K562 (cell line): Measurements from ENCODE around the gene ADAM8. TPM values are rescaled to one million over a fixed set of nuclear protein-coding genes. Genes with fewer than 3 reads are reported as not detected.
"Not testable (repeated sequence)": the region's sequence is repeated elsewhere in the genome, so short reads cannot be mapped to it uniquely, and the experiment has no call there.

Experiments used
- ATAC-seq: fragments of 200-7000 bp; cut with Tn5 transposase; 3 replicates; pipeline ENCODE4 v1.9.1; 2020; ENCODE audit warnings: moderate library complexity
- BruUV-seq: library from RNA; stranded (reverse); fragments of 400-500 nt; replicated peaks from 2 replicates; lab custom pipeline; 2021; lab: Mats Ljungman, UMichigan
- CTCF ChIA-PET: fragments of 300-600 bp; formaldehyde crosslinking; extraction: SDS; loops from one replicate; lab custom pipeline; 2021; ENCODE audit warnings: low intra/inter-chr PET ratio; lab: Yijun Ruan, JAX
- POLR2A ChIA-PET: fragments of 300-600, 350-650 bp; sonication (Branson Sonifier 250); formaldehyde crosslinking; extraction: SDS; loops from one replicate; lab custom pipeline; 2021; ENCODE audit warnings: antibody characterized with exemption, inconsistent platforms; lab: Yijun Ruan, JAX
- DNase-seq, 4 experiments: peaks; one replicate each; pipeline versions ENCODE4 v3.0.0 to v3.0.0-alpha.2; 2011 to 2018; ENCODE audit warnings: low spot score in 3 of 4, mixed read lengths in 3 of 4; ENCODE audit errors: extremely low read depth in 1 of 4
- FAIRE-seq: peaks from 2 replicates; lab custom pipeline; 2011; peaks lifted over from hg19 to GRCh38; lab: Jason Lieb, UNC
- H2AFZ ChIP-seq: 2 replicates; pipeline ENCODE4 v1.6.0; 2011; ENCODE audit warnings: low read depth, low read length, control low read depth, inconsistent platforms
- H3K27ac ChIP-seq: fragments of 200-600 bp; 3 replicates; pipeline ENCODE4 v1.8.0; 2011; ENCODE audit warnings: low read depth, mild to moderate bottlenecking, control low read depth, inconsistent platforms, low read length, moderate library complexity, mixed read lengths; ENCODE audit errors: extremely low read depth
- H3K27me3 ChIP-seq, 2 experiments: fragments of 300-600 bp in 1 of 2; 2 replicates in 1 of 2; 3 replicates in 1 of 2; pipeline versions ENCODE4 v1.6.0 to v1.8.0; 2011; ENCODE audit warnings: inconsistent platforms in 2 of 2, low read length in 2 of 2, mild to moderate bottlenecking in 1 of 2, mixed read lengths in 1 of 2, moderate library complexity in 1 of 2; ENCODE audit not compliant: control insufficient read depth in 2 of 2, insufficient read depth in 2 of 2
- H3K36me3 ChIP-seq: fragments of 300-600 bp; 3 replicates; pipeline ENCODE4 v1.8.0; 2011; ENCODE audit warnings: mild to moderate bottlenecking, low read length, inconsistent platforms; ENCODE audit not compliant: control insufficient read depth, insufficient read depth
- H3K4me1 ChIP-seq, 2 experiments: fragments of 200-600 bp in 1 of 2; replicated peaks in 1 of 2; 2 replicates in 1 of 2; 3 replicates in 1 of 2; pipeline versions ENCODE4 v1.5.1 to v1.8.0; 2011; ENCODE audit warnings: inconsistent platforms in 2 of 2, low read length in 2 of 2, mild to moderate bottlenecking in 1 of 2, mixed read lengths in 1 of 2, moderate library complexity in 1 of 2; ENCODE audit not compliant: control insufficient read depth in 2 of 2, insufficient read depth in 2 of 2
- H3K4me2 ChIP-seq: 2 replicates; pipeline ENCODE4 v1.6.1; 2011; ENCODE audit warnings: low read length, control low read depth, inconsistent platforms, mixed read lengths; ENCODE audit not compliant: insufficient read depth
- H3K4me3 ChIP-seq: fragments of 200-600 bp; sonication (generic), shearing (Covaris generic); 2 replicates; pipeline ENCODE4 v1.5.1; 2016; ENCODE audit warnings: control low read depth, inconsistent platforms
- H3K79me2 ChIP-seq: fragments of 200-600 bp; 3 replicates; pipeline ENCODE4 v1.8.0; 2011; ENCODE audit warnings: low read length, inconsistent platforms; ENCODE audit not compliant: control insufficient read depth, insufficient read depth
- H3K9ac ChIP-seq, 2 experiments: 2 replicates each; pipeline versions ENCODE4 v1.6.0 to v1.6.1; 2011; ENCODE audit warnings: low read depth in 2 of 2, low read length in 2 of 2, control low read depth in 1 of 2, inconsistent platforms in 1 of 2, mild to moderate bottlenecking in 1 of 2, mixed read lengths in 1 of 2; ENCODE audit not compliant: insufficient read depth in 1 of 2
- H3K9me1 ChIP-seq: one replicate; pipeline ENCODE4 v1.6.0; 2011; ENCODE audit warnings: inconsistent platforms, mild to moderate bottlenecking, low read length, moderate library complexity; ENCODE audit not compliant: control insufficient read depth, insufficient read depth
- H3K9me3 ChIP-seq: replicated peaks from 2 replicates; pipeline ENCODE4 v1.5.1; 2011; ENCODE audit warnings: low read depth, low read length, inconsistent platforms; ENCODE audit not compliant: control insufficient read depth, insufficient read depth
- H4K20me1 ChIP-seq: replicated peaks from 2 replicates; pipeline ENCODE4 v1.6.1; 2011; ENCODE audit warnings: low read length, inconsistent platforms, mixed read lengths; ENCODE audit not compliant: control insufficient read depth, insufficient read depth
- PKNOX1 ChIP-seq: fragments of 450-650 bp; IDR thresholded peaks from 2 replicates; pipeline ENCODE4 v1.6.1; 2016
- RAD51 ChIP-seq: fragments of 450-650 bp; IDR thresholded peaks from 2 replicates; pipeline ENCODE4 v1.7.1; 2016; ENCODE audit warnings: low read depth, mild to moderate bottlenecking, borderline replicate concordance
- TFE3 ChIP-seq: fragments of 450-650 bp; formaldehyde crosslinking; IDR thresholded peaks from 2 replicates; pipeline ENCODE4 v1.4.0; 2020; ENCODE audit warnings: mild to moderate bottlenecking, mixed read lengths
- TOE1 ChIP-seq, 2 experiments: fragments of 450-650 bp in 1 of 2; sonication (generic) in 1 of 2; formaldehyde crosslinking in 1 of 2; IDR thresholded peaks; 2 replicates each; pipeline versions ENCODE4 v1.7.1 to v1.8.0; 2016 to 2022; ENCODE audit warnings: borderline replicate concordance in 2 of 2, mild to moderate bottlenecking in 2 of 2, antibody characterized with exemption in 1 of 2, inconsistent platforms in 1 of 2, low read depth in 1 of 2, missing genetic modification reagents in 1 of 2, moderate library complexity in 1 of 2
- WGBS: fragments of 100-300 bp; shearing (Covaris generic); methylation state at CpG from one replicate; pipeline ENCODE4 v1.1.6; 2016; ENCODE audit warnings: low coverage, mixed read lengths; ENCODE audit not compliant: insufficient coverage; ENCODE audit errors: missing lambda C conversion rate; 5-methylcytosine and 5-hydroxymethylcytosine counted together
- in situ Hi-C: fragments of 300-500 bp; cut with MboI; formaldehyde crosslinking; loops from 4 replicates; pipeline ENCODE4 v1.15.0; 2018; ENCODE audit warnings: inconsistent platforms, mixed read lengths
- intact Hi-C: fragments of 100-400 bp; cut with micrococcal nuclease; formaldehyde crosslinking; loops from 2 replicates; pipeline ENCODE4 v1.14.2; 2022
- polyA plus RNA-seq, 8 experiments: library from polyadenylated mRNA; depleted of rRNA in 4 of 8; stranded (reverse) in 5 of 8; unstranded in 3 of 8; fragments of >200 nt; fragmentation: Nextera tagmentation in 2 of 8; fragmentation: Illumina TruSeq in 1 of 8; extraction: Ambion mirVana in 2 of 8; extraction: Trizol in 1 of 8; gene quantifications; 2 replicates each; pipeline versions ENCODE4 v1.2.1 to v1.2.3, GENCODE V29; 2011 to 2014; ENCODE audit warnings: inconsistent platforms in 1 of 8, missing spikeins in 1 of 8
- total RNA-seq, 7 experiments: library from RNA; depleted of rRNA in 6 of 7; stranded (reverse); fragments of >200 nt in 6 of 7; fragmentation: Illumina TruSeq in 2 of 7; extraction: Trizol in 2 of 7; gene quantifications; 2 replicates each; pipeline versions ENCODE4 v1.2.1 to v1.2.3, GENCODE V29; 2011 to 2021; ENCODE audit warnings: low replicate concordance in 1 of 7

The ADAM8 gene
- total and polyA plus RNA-seq, 9 of the 15 experiments (the other 6 are each of a cell fraction or from before 2014, with no cell fraction given): 0.07 to 7.0 (median 1.1) TPM

DNA sequence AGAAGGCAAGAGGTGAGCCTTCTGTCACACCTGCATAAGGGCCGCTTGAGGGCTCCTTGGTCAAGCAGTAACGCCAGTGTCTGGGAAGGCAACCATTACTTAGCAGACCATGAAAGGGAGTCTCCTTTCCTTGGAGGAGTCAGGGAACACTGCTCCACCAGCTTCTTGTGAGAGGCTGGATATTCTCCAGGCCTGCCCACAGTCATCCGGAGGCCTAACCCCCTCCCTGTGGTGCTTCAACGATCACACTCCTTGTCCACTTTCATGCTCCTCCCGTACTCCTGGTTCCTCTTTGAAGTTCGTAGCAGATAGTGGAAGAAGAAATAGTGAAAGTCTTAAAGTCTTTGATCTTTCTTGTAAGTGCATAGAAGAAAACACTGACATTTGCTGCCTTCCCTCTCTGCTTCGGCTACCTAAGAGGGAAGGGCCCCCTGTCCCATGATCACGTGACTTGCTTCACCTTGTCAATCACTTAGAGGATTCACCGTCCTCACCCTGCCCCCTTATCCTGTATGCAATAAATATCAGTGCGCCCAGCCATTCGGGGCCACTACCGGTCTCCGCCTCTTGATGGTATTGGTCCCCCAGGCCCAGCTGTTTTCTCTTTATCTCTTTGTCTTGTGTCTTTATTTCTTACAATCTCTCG, 45.5 kb upstream of the ADAM8 start:
- 21% methylated on average over 6 of the region's 14 CpGs for WGBS
- H3K9me3 ChIP-seq; DNase-seq; H3K4me2 ChIP-seq; BruUV-seq; H4K20me1 ChIP-seq; H3K79me2 ChIP-seq; CTCF ChIA-PET; POLR2A ChIA-PET; H3K27me3 ChIP-seq; ATAC-seq; H3K27ac ChIP-seq; H3K4me3 ChIP-seq; H3K9ac ChIP-seq; FAIRE-seq; H3K9me1 ChIP-seq; H2AFZ ChIP-seq; H3K36me3 ChIP-seq; in situ Hi-C loops; TF ChIP-seq TOE1 (CRISPR knock-in tag; IDR thresholded peaks at IDR 0.05; ENCODE audit: borderline replicate concordance, low read depth): not testable (repeated sequence)
- intact Hi-C loops: loop anchor here (10.0 kb wide), 2 partner anchors 73 to 163 kb away; partner anchors contain the start of gene MTG1
- H3K4me1 ChIP-seq: peaks cover 0 to 45% of the 10 kb centered on the region in 2 experiments; a peak in 3 of 5 replicates
- peak; percentile 76 for TF ChIP-seq RAD51
- TF ChIP-seq TOE1 (IDR thresholded peaks at IDR 0.05; ENCODE audit: borderline replicate concordance): peak; percentile 67; the same call in 1 of the 2 replicates
- TF ChIP-seq PKNOX1: peak; percentile 40
- peak; percentile 80 for TF ChIP-seq TFE3 (CRISPR knock-in tag)
